Stimulated activated CD4-positive, alpha-beta T cell treated with anti-CD3 and anti-CD28 coated beads, TNF-alpha, amount 100 ng/mL, for 4 hours (primary cell): ENCODE measurements around the gene CEACAM4.

Experiments used
- DNase-seq, 3 experiments: peaks; one replicate each; pipeline ENCODE4 v3.0.0-alpha.2; 2020; ENCODE audit warnings: low read depth in 3 of 3

CEACAM4 gene

GRCh38 chr19:41617941-41618730 is 8.7 kb downstream of the CEACAM4 start:
- no peak for DNase-seq

- no peak for DNase-seq
Measured at GRCh38 chr19:41616792-41617621, 9.9 kb downstream of the CEACAM4 start.

GRCh38 chr19:41615207-41615606 is 11.7 kb downstream of the CEACAM4 start:
- DNase-seq, result no peak

GRCh38 chr19:41612483-41612882 is 14.4 kb downstream of the CEACAM4 start:
- DNase-seq, result no peak

GRCh38 chr19:41610789-41611188 is 16.1 kb downstream of the CEACAM4 start:
- no peak for DNase-seq

GRCh38 chr19:41607668-41608067 is 19.2 kb downstream of the CEACAM4 start:
- no peak for DNase-seq

- no peak for DNase-seq
Measured at GRCh38 chr19:41606215-41606837, 20.5 kb downstream of the CEACAM4 start.

- no peak for DNase-seq
Measured at GRCh38 chr19:41604831-41605230, 22.0 kb downstream of the CEACAM4 start.

GRCh38 chr19:41601771-41602170 is 25.1 kb downstream of the CEACAM4 start:
- DNase-seq, result no peak

- no peak for DNase-seq
Measured at GRCh38 chr19:41599175-41599966, 27.5 kb downstream of the CEACAM4 start.

- DNase-seq, result peak; percentile 30 to 68 (median 50)
Measured at GRCh38 chr19:41597600-41598041, 29.3 kb downstream of the CEACAM4 start.

- no peak for DNase-seq
Measured at GRCh38 chr19:41595890-41596280, 31.0 kb downstream of the CEACAM4 start.

GRCh38 chr19:41595258-41595889 is 31.5 kb downstream of the CEACAM4 start:
- DNase-seq, result peak; percentile 23 to 51 (median 43)

- DNase-seq, result no peak
Measured at GRCh38 chr19:41591951-41592562, 34.8 kb downstream of the CEACAM4 start.

- no peak for DNase-seq
Measured at GRCh38 chr19:41590936-41591335, 35.9 kb downstream of the CEACAM4 start.

- no peak for DNase-seq
Measured at GRCh38 chr19:41589371-41589770, 37.5 kb downstream of the CEACAM4 start.

GRCh38 chr19:41588497-41589209 is 38.2 kb downstream of the CEACAM4 start:
- DNase-seq, result no peak

- DNase-seq, result no peak
Measured at GRCh38 chr19:41587838-41588210, 39.0 kb downstream of the CEACAM4 start.

- no peak for DNase-seq
Measured at GRCh38 chr19:41587101-41587837, 39.6 kb downstream of the CEACAM4 start.
